ENCODE results near the gene PRKRA. TPM values are rescaled to one million over a fixed set of nuclear protein-coding genes. Genes with fewer than 3 reads are reported as not detected.

The PRKRA gene
- total and polyA plus RNA-seq, 2 donors (not counting 3 experiments of a cell fraction or from before 2014, with no cell fraction given) = 31.0 to 46.6 TPM

GRCh38 chr2:178412047-178412446, 38.9 kb downstream of the PRKRA start:
- no TSS peak for BruUV-seq (replicated peaks)
- POLR2A ChIA-PET = no interaction called here
- no peak overlapping the region for H3K4me3 ChIP-seq (replicated peaks in 1 of 3; ENCODE audit: insufficient read depth in 1 of 3, low read depth in 1 of 3, low read length in 3 of 3)
- TF ChIP-seq JUN (IDR thresholded peaks at IDR 0.05; ENCODE audit: borderline replicate concordance, insufficient read depth, insufficient read length, low read depth) (no peak), FOS (IDR thresholded peaks at IDR 0.05; ENCODE audit: borderline replicate concordance, insufficient read depth, low read length) (no peak)
- TF ChIP-seq, protein P1, sequence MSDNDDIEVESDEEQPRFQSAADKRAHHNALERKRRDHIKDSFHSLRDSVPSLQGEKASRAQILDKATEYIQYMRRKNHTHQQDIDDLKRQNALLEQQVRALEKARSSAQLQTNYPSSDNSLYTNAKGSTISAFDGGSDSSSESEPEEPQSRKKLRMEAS (IDR thresholded peaks at IDR 0.05; ENCODE audit: insufficient read depth, insufficient read length) = no peak
- no peaks in the 10 kb centered on the region for H3K9me3 ChIP-seq (replicated peaks; ENCODE audit: control insufficient read depth, insufficient read depth, low read length)
- no peak for FAIRE-seq
- no peak overlapping the region for H2AFZ ChIP-seq (ENCODE audit: low read depth, low read length)
- no peaks in the 10 kb centered on the region for H3K36me3 ChIP-seq (ENCODE audit: control insufficient read depth in 2 of 2, extremely low read depth in 1 of 2, insufficient read depth in 2 of 2, low read length in 2 of 2)
- no peak overlapping the region for H3K27ac ChIP-seq (ENCODE audit: insufficient read depth, low read depth, low read length)
- dilution Hi-C loops (cut with MboI; ENCODE audit: extremely low pct_ligation_motif_present, low sequenced_read_pairs) = no loop called here
- peaks cover 13% of the 10 kb centered on the region for H3K4me1 ChIP-seq (ENCODE audit: control insufficient read depth, extremely low read depth, insufficient read depth, low read length)
- no peak for DNase-seq (ENCODE audit: low read depth, low spot score)
- no peak overlapping the region for H3K4me2 ChIP-seq (ENCODE audit: insufficient read depth, low read length)
- CTCF ChIA-PET = interaction anchor here (3.9 to 5.3 kb wide), 4 partner anchors 7 to 300 kb away, joined by 59 to 122 read pairs (median 68); partner anchors contain the start of gene RBM45
- H3K9ac ChIP-seq (replicated peaks; ENCODE audit: extremely low read depth, insufficient read depth, low read length) = no peak overlapping the region
- H4K20me1 ChIP-seq (replicated peaks; ENCODE audit: control insufficient read depth, extremely low read depth, insufficient read depth, low read length) = no peaks in the 10 kb centered on the region
- no peaks in the 10 kb centered on the region for H3K79me2 ChIP-seq (ENCODE audit: control insufficient read depth, insufficient read depth, low read length)
- no peaks in the 10 kb centered on the region for H3K27me3 ChIP-seq (ENCODE audit: control insufficient read depth in 2 of 2, insufficient read depth in 2 of 2, low read length in 2 of 2)
- intact Hi-C loops (cut with micrococcal nuclease) = loop anchor here (5.0 kb wide), 1 partner anchor 430 kb away; no protein-coding TSS in a partner anchor
- H3K9me1 ChIP-seq (replicated peaks; ENCODE audit: control insufficient read depth, extremely low read depth, insufficient read depth, low read length) = no peaks in the 10 kb centered on the region

DNA sequence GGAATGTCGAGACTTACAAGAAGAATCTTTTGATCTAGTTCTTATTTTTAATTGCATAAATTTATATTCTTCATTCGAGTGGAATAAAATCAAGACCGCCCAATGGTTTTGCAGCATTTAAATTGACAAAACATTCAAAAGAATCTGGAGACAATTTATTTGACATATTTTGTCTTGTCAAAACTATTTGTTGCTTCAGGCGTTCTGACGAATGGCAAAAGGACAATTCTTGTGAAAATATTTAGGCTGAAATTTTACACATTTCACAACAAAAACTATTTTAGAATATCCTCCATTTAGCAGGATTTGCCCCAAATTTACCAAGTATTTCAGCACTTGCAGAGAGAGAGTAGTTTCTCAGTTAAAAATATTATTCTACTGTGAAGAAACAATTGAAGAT, 41.7 kb downstream of the PRKRA start:
- H3K36me3 ChIP-seq (ENCODE audit: control insufficient read depth in 2 of 2, extremely low read depth in 1 of 2, insufficient read depth in 2 of 2, low read length in 2 of 2) = no peaks in the 10 kb centered on the region
- no peak overlapping the region for H3K9ac ChIP-seq (replicated peaks; ENCODE audit: extremely low read depth, insufficient read depth, low read length)
- H3K4me3 ChIP-seq (replicated peaks in 1 of 3; ENCODE audit: insufficient read depth in 1 of 3, low read depth in 1 of 3, low read length in 3 of 3) = no peak overlapping the region
- FAIRE-seq (no peak), DNase-seq (ENCODE audit: low read depth, low spot score) (no peak)
- H3K9me3 ChIP-seq (replicated peaks; ENCODE audit: control insufficient read depth, insufficient read depth, low read length) = no peaks in the 10 kb centered on the region
- H2AFZ ChIP-seq (ENCODE audit: low read depth, low read length) = no peak overlapping the region
- no peaks in the 10 kb centered on the region for H3K9me1 ChIP-seq (replicated peaks; ENCODE audit: control insufficient read depth, extremely low read depth, insufficient read depth, low read length)
- TF ChIP-seq EZH2 (IDR thresholded peaks at IDR 0.05; ENCODE audit: borderline replicate concordance, low read depth, low read length, severe bottlenecking) (no peak), POLR2A (IDR thresholded peaks at IDR 0.05; ENCODE audit: low read depth, low read length) (no peak), FOS (IDR thresholded peaks at IDR 0.05; ENCODE audit: borderline replicate concordance, insufficient read depth, low read length) (no peak), POLR2AphosphoS5 (IDR thresholded peaks at IDR 0.05; ENCODE audit: insufficient read depth, low read depth, low read length) (no peak), GATA2 (IDR thresholded peaks at IDR 0.05; ENCODE audit: insufficient read depth, insufficient read length, low read depth, low read length) (no peak), MYC (IDR thresholded peaks at IDR 0.05; ENCODE audit: low read depth, low read length) (no peak), JUN (IDR thresholded peaks at IDR 0.05; ENCODE audit: borderline replicate concordance, insufficient read depth, insufficient read length, low read depth) (no peak)
- TF ChIP-seq, protein P1 (IDR thresholded peaks at IDR 0.05; ENCODE audit: insufficient read depth, insufficient read length) = no peak
- TF ChIP-seq, protein P2, sequence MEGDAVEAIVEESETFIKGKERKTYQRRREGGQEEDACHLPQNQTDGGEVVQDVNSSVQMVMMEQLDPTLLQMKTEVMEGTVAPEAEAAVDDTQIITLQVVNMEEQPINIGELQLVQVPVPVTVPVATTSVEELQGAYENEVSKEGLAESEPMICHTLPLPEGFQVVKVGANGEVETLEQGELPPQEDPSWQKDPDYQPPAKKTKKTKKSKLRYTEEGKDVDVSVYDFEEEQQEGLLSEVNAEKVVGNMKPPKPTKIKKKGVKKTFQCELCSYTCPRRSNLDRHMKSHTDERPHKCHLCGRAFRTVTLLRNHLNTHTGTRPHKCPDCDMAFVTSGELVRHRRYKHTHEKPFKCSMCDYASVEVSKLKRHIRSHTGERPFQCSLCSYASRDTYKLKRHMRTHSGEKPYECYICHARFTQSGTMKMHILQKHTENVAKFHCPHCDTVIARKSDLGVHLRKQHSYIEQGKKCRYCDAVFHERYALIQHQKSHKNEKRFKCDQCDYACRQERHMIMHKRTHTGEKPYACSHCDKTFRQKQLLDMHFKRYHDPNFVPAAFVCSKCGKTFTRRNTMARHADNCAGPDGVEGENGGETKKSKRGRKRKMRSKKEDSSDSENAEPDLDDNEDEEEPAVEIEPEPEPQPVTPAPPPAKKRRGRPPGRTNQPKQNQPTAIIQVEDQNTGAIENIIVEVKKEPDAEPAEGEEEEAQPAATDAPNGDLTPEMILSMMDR (IDR thresholded peaks at IDR 0.05; ENCODE audit: extremely low read depth in 1 of 2, insufficient read depth in 1 of 2, low read depth in 1 of 2, low read length in 2 of 2) = no peak
- no peaks in the 10 kb centered on the region for H3K27me3 ChIP-seq (ENCODE audit: control insufficient read depth in 2 of 2, insufficient read depth in 2 of 2, low read length in 2 of 2)
- dilution Hi-C loops (cut with MboI; ENCODE audit: extremely low pct_ligation_motif_present, low sequenced_read_pairs) (no loop called here), intact Hi-C loops (cut with micrococcal nuclease) (no loop called here)
- ChIA-PET CTCF (no interaction called here), POLR2A (no interaction called here)
- no peak overlapping the region for H3K27ac ChIP-seq (ENCODE audit: insufficient read depth, low read depth, low read length)
- H3K4me1 ChIP-seq (ENCODE audit: control insufficient read depth, extremely low read depth, insufficient read depth, low read length) = peaks cover 4% of the 10 kb centered on the region
- no peaks in the 10 kb centered on the region for H4K20me1 ChIP-seq (replicated peaks; ENCODE audit: control insufficient read depth, extremely low read depth, insufficient read depth, low read length)
- no peak overlapping the region for H3K4me2 ChIP-seq (ENCODE audit: insufficient read depth, low read length)
- BruUV-seq (replicated peaks) = no TSS peak
- H3K79me2 ChIP-seq (ENCODE audit: control insufficient read depth, insufficient read depth, low read length) = no peaks in the 10 kb centered on the region

Data from endothelial cell of umbilical vein (primary cell).